Adipocyte (in vitro differentiated cells): ENCODE data around the gene ZNF668.

Experiments used
- DNase-seq: peaks from one replicate; pipeline ENCODE4 v3.0.0-alpha.2; 2015; ENCODE audit warnings: low read depth
- H3K27me3 ChIP-seq: replicated peaks from 2 replicates; pipeline ENCODE4 v1.7.0; 2013; ENCODE audit warnings: mild to moderate bottlenecking, low read length, moderate library complexity; ENCODE audit not compliant: control insufficient read depth, insufficient read depth
- H3K36me3 ChIP-seq: 2 replicates; pipeline ENCODE4 v1.7.0; 2013; ENCODE audit warnings: low read length, mild to moderate bottlenecking, moderate library complexity; ENCODE audit not compliant: control insufficient read depth, insufficient read depth, severe bottlenecking
- H3K4me1 ChIP-seq: 2 replicates; pipeline ENCODE4 v1.7.0; 2013; ENCODE audit warnings: mild to moderate bottlenecking, low read length, moderate library complexity; ENCODE audit not compliant: control insufficient read depth, insufficient read depth
- H3K4me3 ChIP-seq: 2 replicates; pipeline ENCODE4 v1.7.0; 2013; ENCODE audit warnings: mild to moderate bottlenecking, low read length, moderate library complexity
- H3K9ac ChIP-seq: 2 replicates; pipeline ENCODE4 v1.7.0; 2013; ENCODE audit warnings: mild to moderate bottlenecking, low read length, moderate library complexity
- H3K9me3 ChIP-seq: 2 replicates; pipeline ENCODE4 v1.7.0; 2013; ENCODE audit warnings: mild to moderate bottlenecking, low read length, moderate library complexity; ENCODE audit not compliant: control insufficient read depth

Gene ZNF668

GRCh38 chr16:31084584-31085302 lies 10.7 kb upstream of the ZNF668 start:
- Histone ChIP-seq H3K27me3 (no peaks in the 10 kb centered on the region), H3K4me3 (no peak overlapping the region), H3K9me3 (no peaks in the 10 kb centered on the region), H3K36me3 (peaks cover 25% of the 10 kb centered on the region), H3K4me1 (peaks cover 11% of the 10 kb centered on the region), H3K9ac (no peak overlapping the region)
- no peak for DNase-seq

GRCh38 chr16:31083981-31084380 lies 9.9 kb upstream of the ZNF668 start:
- Histone ChIP-seq H3K36me3 (peaks cover 28% of the 10 kb centered on the region), H3K9me3 (no peaks in the 10 kb centered on the region), H3K4me3 (no peak overlapping the region), H3K4me1 (peaks cover 11% of the 10 kb centered on the region), H3K27me3 (no peaks in the 10 kb centered on the region), H3K9ac (no peak overlapping the region)
- DNase-seq: no peak

- Histone ChIP-seq H3K4me3 (no peak overlapping the region), H3K9ac (no peak overlapping the region), H3K9me3 (no peaks in the 10 kb centered on the region), H3K27me3 (no peaks in the 10 kb centered on the region), H3K4me1 (peaks cover 11% of the 10 kb centered on the region), H3K36me3 (peaks cover 32% of the 10 kb centered on the region)
- DNase-seq: no peak
These were observed 9.5 kb upstream of the ZNF668 start for GRCh38 chr16:31083556-31083955.

- Histone ChIP-seq H3K4me3 (no peak overlapping the region), H3K36me3 (peaks cover 36% of the 10 kb centered on the region), H3K9me3 (no peaks in the 10 kb centered on the region), H3K9ac (no peak overlapping the region), H3K27me3 (no peaks in the 10 kb centered on the region), H3K4me1 (peaks cover 11% of the 10 kb centered on the region)
- no peak for DNase-seq
These were observed 9.0 kb upstream of the ZNF668 start for GRCh38 chr16:31083081-31083480.

DNA sequence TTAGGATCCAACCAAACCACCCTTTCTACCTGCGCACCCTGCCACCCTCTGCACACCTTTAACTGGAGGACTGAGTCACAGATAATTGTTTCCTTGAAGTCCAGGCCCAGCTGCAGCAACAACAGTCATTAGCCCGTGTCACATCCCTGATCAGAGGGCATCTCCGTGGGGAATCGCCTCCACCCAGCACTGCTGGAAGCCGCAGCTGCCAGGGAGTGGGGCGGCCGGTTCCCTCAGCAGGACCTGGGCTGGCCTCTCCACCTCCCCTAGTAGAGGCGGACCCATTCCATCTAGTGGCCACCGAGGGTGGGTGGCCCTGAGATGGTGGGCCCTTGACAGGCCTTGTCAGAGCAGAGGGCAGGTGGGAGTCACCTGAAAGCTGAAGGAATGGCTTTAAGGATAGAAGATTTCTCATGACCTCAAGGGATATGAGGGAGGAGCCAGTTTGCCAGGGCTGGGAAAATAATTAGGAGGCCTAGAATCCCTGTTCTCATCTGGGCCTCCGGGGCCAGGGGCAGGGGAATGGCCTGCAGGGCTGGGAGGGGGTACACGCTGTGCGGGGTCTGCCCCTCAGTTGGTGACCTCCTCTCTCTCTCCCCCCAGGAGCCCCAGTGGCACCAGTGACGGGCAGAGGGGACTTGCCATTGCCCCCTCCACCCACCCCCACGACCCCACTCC lies 8.5 kb upstream of the ZNF668 start:
- no peak overlapping the region for H3K9ac ChIP-seq
- H3K4me1 ChIP-seq: peaks cover 11% of the 10 kb centered on the region
- H3K9me3 ChIP-seq: no peaks in the 10 kb centered on the region
- DNase-seq: no peak
- peaks cover 42% of the 10 kb centered on the region for H3K36me3 ChIP-seq
- H3K4me3 ChIP-seq: no peak overlapping the region
- no peaks in the 10 kb centered on the region for H3K27me3 ChIP-seq

DNA sequence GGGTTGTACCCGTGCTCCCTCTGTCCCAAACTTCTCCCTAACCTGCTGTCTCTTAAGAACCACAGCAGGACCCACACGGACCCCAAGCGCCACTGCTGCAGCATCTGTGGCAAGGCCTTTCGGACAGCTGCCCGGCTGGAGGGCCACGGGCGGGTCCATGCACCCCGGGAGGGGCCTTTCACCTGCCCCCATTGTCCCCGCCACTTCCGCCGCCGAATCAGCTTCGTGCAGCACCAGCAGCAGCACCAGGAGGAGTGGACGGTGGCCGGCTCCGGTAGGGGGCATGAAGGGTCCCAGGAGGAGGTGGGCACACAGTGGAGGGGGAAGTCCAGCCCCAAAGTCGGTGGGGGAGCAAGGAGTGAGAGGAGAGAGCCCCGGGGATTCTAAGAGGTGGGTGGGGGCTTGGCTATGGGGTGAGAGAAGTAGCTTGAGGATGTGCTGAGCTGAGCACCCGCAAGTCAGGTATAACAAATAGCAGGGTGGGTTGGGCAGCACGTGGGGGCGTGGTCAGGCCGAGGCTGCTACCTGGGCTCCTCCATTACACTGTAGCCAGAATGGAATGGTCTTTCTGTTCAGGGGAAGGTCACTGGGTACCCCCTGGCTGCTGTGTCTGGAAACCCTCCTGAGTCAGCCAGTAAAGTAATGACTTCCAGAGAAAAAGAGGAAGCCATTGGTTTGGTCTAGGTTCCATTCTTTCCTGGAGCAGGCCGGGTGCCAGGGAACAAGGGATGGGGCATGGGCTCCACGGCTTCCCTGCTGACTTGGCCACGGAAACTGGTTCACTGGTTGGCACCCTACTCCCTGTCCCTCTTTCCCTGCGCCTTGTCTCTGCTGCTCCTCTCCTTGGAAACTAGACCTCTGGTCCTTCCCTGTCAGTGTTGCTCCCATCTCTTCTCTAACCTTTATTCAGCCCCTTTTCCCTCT lies 7.7 kb upstream of the ZNF668 start:
- DNase-seq: no peak
- H3K4me3 ChIP-seq: no peak overlapping the region
- no peaks in the 10 kb centered on the region for H3K27me3 ChIP-seq
- H3K9me3 ChIP-seq: no peaks in the 10 kb centered on the region
- H3K9ac ChIP-seq: no peak overlapping the region
- peaks cover 50% of the 10 kb centered on the region for H3K36me3 ChIP-seq
- peaks cover 11% of the 10 kb centered on the region for H3K4me1 ChIP-seq

- Histone ChIP-seq H3K9ac (no peak overlapping the region), H3K27me3 (no peaks in the 10 kb centered on the region), H3K4me1 (peaks cover 11% of the 10 kb centered on the region), H3K4me3 (no peak overlapping the region), H3K36me3 (peaks cover 53% of the 10 kb centered on the region), H3K9me3 (no peaks in the 10 kb centered on the region)
- no peak for DNase-seq
These were observed 6.8 kb upstream of the ZNF668 start for GRCh38 chr16:31080756-31081419.

DNA sequence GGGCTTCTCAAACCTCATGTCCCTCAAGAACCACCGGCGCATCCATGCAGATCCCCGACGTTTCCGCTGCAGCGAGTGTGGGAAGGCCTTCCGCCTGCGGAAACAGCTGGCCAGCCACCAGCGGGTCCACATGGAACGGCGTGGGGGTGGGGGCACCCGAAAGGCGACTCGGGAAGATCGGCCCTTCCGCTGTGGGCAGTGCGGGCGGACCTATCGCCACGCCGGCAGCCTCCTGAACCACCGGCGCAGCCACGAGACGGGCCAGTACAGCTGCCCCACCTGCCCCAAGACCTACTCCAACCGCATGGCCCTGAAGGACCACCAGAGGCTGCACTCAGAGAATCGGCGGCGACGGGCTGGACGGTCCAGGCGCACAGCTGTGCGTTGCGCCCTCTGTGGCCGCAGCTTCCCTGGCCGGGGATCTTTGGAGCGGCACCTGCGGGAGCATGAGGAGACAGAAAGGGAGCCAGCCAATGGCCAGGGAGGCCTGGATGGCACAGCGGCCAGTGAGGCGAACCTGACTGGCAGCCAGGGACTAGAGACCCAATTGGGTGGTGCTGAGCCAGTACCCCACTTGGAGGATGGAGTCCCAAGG lies 6.1 kb upstream of the ZNF668 start:
- H3K36me3 ChIP-seq: peaks cover 53% of the 10 kb centered on the region
- H3K9ac ChIP-seq: no peak overlapping the region

DNA sequence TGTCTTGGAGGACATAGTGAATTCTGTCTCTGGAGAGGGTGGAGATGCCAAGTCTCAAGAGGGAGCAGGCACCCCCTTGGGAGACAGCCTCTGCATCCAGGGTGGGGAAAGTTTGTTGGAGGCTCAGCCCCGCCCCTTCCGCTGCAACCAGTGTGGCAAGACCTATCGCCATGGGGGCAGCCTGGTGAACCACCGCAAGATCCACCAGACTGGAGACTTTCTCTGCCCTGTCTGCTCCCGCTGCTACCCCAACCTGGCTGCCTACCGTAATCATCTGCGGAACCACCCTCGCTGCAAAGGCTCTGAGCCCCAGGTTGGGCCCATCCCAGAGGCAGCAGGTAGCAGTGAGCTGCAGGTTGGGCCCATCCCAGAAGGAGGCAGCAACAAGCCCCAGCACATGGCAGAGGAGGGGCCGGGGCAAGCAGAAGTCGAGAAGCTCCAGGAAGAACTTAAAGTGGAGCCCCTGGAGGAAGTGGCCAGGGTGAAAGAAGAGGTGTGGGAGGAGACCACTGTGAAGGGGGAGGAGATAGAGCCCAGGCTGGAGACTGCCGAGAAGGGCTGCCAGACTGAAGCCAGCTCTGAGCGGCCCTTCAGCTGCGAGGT lies 5.4 kb upstream of the ZNF668 start:
- Histone ChIP-seq H3K27me3 (no peaks in the 10 kb centered on the region), H3K36me3 (peaks cover 49% of the 10 kb centered on the region), H3K4me3 (no peak overlapping the region), H3K9me3 (no peaks in the 10 kb centered on the region), H3K9ac (no peak overlapping the region), H3K4me1 (peaks cover 14% of the 10 kb centered on the region)
- DNase-seq: no peak

More for the DNA sequence above, 6.1 kb upstream of the ZNF668 start:
- Histone ChIP-seq H3K4me1 (peaks cover 11% of the 10 kb centered on the region), H3K9me3 (no peaks in the 10 kb centered on the region), H3K4me3 (no peak overlapping the region), H3K27me3 (no peaks in the 10 kb centered on the region)
- DNase-seq: no peak

DNA sequence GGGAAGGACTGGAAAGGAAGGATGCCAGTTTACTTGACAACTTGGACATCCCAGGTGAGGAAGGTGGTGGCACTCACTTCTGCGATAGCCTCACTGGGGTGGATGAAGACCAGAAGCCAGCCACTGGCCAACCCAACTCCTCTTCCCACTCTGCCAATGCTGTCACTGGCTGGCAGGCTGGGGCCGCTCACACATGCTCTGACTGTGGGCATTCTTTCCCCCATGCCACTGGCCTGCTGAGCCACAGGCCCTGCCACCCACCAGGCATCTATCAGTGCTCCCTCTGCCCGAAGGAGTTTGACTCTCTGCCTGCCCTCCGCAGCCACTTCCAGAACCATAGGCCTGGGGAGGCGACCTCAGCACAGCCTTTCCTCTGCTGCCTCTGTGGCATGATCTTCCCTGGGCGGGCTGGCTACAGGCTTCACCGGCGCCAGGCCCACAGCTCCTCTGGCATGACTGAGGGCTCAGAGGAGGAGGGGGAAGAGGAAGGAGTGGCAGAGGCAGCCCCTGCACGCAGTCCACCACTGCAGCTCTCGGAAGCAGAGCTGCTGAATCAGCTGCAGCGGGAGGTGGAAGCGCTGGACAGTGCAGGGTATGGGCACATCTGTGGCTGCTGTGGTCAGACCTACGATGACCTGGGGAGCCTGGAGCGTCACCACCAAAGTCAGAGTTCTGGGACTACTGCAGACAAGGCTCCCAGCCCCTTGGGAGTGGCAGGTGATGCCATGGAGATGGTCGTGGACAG lies 4.7 kb upstream of the ZNF668 start:
- Histone ChIP-seq H3K4me1 (peaks cover 14% of the 10 kb centered on the region), H3K9ac (no peak overlapping the region), H3K36me3 (peaks cover 45% of the 10 kb centered on the region), H3K4me3 (no peak overlapping the region), H3K27me3 (no peaks in the 10 kb centered on the region), H3K9me3 (no peaks in the 10 kb centered on the region)
- DNase-seq: no peak
